RWPE1 (cell line): ENCODE results near the gene NRIP2.
"Not testable (repeated sequence)": the region's sequence is repeated elsewhere in the genome, so short reads cannot be mapped to it uniquely, and the experiment has no call there.

Experiments used
- CTCF ChIA-PET: fragments of 350-600 bp; sonication (Branson Sonifier 250); formaldehyde crosslinking; extraction: SDS; loops from one replicate; lab custom pipeline; 2021; lab: Yijun Ruan, JAX
- POLR2A ChIA-PET: fragments of 400-600 bp; formaldehyde crosslinking; extraction: SDS; loops from one replicate; lab custom pipeline; 2020; ENCODE audit warnings: antibody characterized with exemption; ENCODE audit not compliant: low non-redundant PET; lab: Yijun Ruan, JAX
- DNase-seq: peaks from one replicate; pipeline ENCODE4 v3.0.0; 2012; ENCODE audit warnings: low spot score
- H3K27ac ChIP-seq: fragments of 450-650 bp; 2 replicates; pipeline ENCODE4 v1.5.1; 2017
- CTCF ChIP-seq: fragments of 450-650 bp; conservative IDR thresholded peaks from 2 replicates; pipeline ENCODE4 v1.5.1; 2017; ENCODE audit warnings: low read depth, mild to moderate bottlenecking

The NRIP2 gene

GRCh38 chr12:2834581-2835491 is at the start of gene NRIP2:
Gene NRIP2 (minus strand): TSS chr12:2835035. CDS start chr12:2834983, 52 bp downstream.
- ChIA-PET CTCF (no interaction called here), POLR2A (no interaction called here)
- TF ChIP-seq CTCF: no peak
- no peak for DNase-seq
- H3K27ac ChIP-seq: no peak within 1 kb of the TSS

DNA sequence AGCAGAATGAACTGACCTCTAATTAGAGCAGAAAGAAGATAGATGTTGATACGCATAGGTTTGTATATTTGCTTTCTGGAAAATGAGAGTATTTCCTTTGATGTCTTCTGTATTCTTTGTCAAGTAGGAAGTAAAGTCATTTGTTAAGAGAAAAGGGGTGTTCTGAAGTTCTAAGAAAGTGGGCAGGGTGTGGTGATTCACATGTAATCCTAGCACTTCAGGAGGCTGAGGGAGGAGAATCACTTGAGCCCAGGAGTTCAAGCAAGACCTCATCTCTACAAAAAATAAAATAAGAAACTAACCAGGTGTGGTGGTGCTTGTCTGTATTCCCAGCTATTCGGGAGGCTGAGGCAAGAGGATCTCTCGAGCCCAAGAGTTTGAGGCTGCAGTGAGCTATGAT is 45.0 kb upstream of the NRIP2 start:
- H3K27ac ChIP-seq: no peak overlapping the region
- no peak for TF ChIP-seq CTCF
- ChIA-PET CTCF (no interaction called here), POLR2A (no interaction called here)
- no peak for DNase-seq

- ChIA-PET POLR2A (no interaction called here), CTCF (no interaction called here)
- no peak for DNase-seq
- peak overlapping the region; percentile 82 for H3K27ac ChIP-seq
- TF ChIP-seq CTCF: no peak
These were observed 43.3 kb upstream of the NRIP2 start for GRCh38 chr12:2877953-2878732.

DNA sequence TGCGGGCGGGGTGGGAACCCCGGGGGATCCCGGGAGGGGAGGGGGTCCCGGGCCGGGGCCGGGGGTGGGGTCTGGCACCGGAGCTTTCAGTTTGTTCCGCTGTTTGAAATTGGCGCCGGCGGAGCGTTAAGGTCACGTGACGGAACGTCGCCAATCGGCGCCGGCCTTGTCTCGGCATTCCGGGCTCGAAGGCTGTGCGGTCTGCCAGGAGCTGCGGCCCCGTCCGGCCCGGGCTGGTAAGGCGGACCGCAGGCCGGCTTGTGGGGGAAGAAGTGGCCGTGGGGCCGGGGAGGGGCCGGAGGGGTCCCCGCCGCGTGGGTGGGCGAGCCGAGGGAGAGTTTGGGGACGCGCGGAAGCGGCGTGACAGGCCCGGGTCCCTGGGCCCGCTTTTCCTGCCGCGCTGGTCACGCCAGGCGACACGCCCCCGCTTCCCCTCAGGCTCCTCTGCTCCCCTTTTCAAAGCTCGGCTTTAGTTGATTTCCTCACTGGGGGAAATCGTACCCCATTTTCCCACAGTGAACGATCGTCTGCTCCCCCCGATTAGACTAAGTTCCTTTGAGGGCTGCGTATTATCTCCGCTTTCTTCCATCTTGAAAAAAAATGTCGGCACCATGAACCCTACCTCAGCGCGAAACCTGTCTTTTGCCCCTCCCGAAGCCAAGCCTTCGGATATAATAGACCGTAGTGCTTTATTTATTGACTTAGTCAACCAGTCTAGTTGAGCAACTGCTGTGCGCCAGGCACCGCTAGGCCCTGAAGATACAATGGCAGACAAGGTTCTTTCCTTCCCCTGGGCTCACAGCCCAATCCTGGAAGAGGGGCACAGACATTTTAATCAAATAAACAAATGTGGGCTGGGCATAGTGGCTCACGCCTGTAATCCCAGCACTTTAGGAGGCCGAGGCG is 42.5 kb upstream of the NRIP2 start, which contains the start of the genes FOXM1 and RHNO1:
Gene FOXM1 (minus strand): TSS at position 128 of the 906 bp plus-strand sequence. CDS start 2,696 bp downstream, outside the sequence.
Gene RHNO1 (plus strand): TSS at position 177 of the 906 bp plus-strand sequence. CDS start 8,144 bp downstream, outside the sequence.
- TF ChIP-seq CTCF: no peak
- ChIA-PET POLR2A (no interaction called here), CTCF (interaction anchor here (0.6 kb wide), 2 partner anchors 82 to 268 kb away, joined by 3 to 4 read pairs; no protein-coding TSS in a partner anchor)
- DNase-seq: peak; percentile 93
- peak within 1 kb of the TSS; percentile 82 for H3K27ac ChIP-seq

- ChIA-PET POLR2A (no interaction called here), CTCF (interaction anchor here (0.6 kb wide), 2 partner anchors 83 to 267 kb away, joined by 3 to 4 read pairs; no protein-coding TSS in a partner anchor)
- no peak for TF ChIP-seq CTCF
- peak overlapping the region; percentile 82 for H3K27ac ChIP-seq
- DNase-seq: no peak
These were observed 41.7 kb upstream of the NRIP2 start for GRCh38 chr12:2876431-2877046.

DNA sequence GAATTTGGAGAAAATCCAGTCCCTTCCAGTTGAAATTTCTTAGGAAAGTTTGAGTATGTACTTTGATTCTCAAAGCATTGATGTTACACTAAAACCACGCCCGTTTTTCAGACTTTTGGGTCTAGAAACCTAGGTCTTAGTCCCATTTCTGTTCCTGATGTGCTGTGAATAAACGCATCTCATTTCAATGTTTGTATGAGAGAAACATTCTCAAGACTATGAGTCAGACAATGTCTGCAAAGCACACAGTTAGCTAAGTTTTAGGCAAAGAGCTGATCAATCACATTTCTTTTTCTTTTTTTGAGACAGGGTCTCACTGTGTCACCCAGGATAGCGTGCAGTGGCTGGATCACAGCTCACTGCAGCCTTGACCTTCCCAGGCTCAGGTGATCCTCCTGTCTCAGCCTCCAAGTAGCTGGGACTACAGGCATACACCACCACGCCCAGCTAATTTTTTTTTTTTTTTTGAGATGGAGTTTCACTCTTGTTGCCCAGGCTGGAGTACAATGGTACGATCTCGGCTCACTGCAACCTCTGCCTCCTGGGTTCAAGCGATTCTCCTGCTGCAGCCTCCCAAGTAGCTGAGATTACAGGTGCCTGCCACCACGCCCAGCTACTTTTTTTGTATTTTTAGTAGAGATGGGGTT is 34.3 kb upstream of the NRIP2 start:
- POLR2A ChIA-PET, H3K27ac ChIP-seq, DNase-seq: not testable (repeated sequence)
- CTCF ChIA-PET: interaction anchor here (0.6 kb wide), 1 partner anchor 74 kb away, joined by 3 read pairs; no protein-coding TSS in a partner anchor
